Occipital lobe (tissue), 2 donors: ENCODE measurements around the gene ULBP2. TPM values are rescaled to one million over a fixed set of nuclear protein-coding genes. Genes with fewer than 3 reads are reported as not detected.
A peak's percentile ranks its signal among the peaks of the same experiment; 100 is the strongest.

Source experiments
- DNase-seq: peaks from one replicate; lab custom pipeline; 2025; lab: John Stamatoyannopoulos, UW
- total RNA-seq: library from RNA; depleted of rRNA; stranded (reverse); fragments of >200 nt; gene quantifications from one replicate; pipeline ENCODE4 v1.2.3, GENCODE V29; 2014

The ULBP2 gene
- 5.3 TPM for total RNA-seq

GRCh38 chr6:149941583-149942460 is at the start of gene ULBP2:
Gene ULBP2, plus strand, starts transcription at chr6:149942014. Its CDS starts 59 bp downstream, at chr6:149942073.
- DNase-seq = peak; percentile 80

GRCh38 chr6:149895048-149895590 is 46.7 kb upstream of the ULBP2 start:
- DNase-seq = no peak

GRCh38 chr6:149895833-149896271 is 46.0 kb upstream of the ULBP2 start:
- DNase-seq = no peak

- DNase-seq = no peak
Measured at GRCh38 chr6:149896491-149896890, 45.3 kb upstream of the ULBP2 start.

GRCh38 chr6:149897015-149897697 is 44.7 kb upstream of the ULBP2 start:
- DNase-seq = no peak

- no peak for DNase-seq
Measured at GRCh38 chr6:149897855-149898744, 43.7 kb upstream of the ULBP2 start, which contains the start of gene RAET1E. Gene RAET1E, minus strand, starts transcription at chr6:149898113. Its CDS starts 7,212 bp downstream, at chr6:149890901.

- DNase-seq = no peak
Measured at GRCh38 chr6:149898966-149899365, 42.8 kb upstream of the ULBP2 start.

- no peak for DNase-seq
Measured at GRCh38 chr6:149899486-149899885, 42.3 kb upstream of the ULBP2 start.

GRCh38 chr6:149899926-149900619 is 41.7 kb upstream of the ULBP2 start:
- DNase-seq = no peak

GRCh38 chr6:149900620-149901443 is 41.0 kb upstream of the ULBP2 start:
- no peak for DNase-seq

- no peak for DNase-seq
Measured at GRCh38 chr6:149901444-149902140, 40.2 kb upstream of the ULBP2 start.

- no peak for DNase-seq
Measured at GRCh38 chr6:149903938-149904611, 37.7 kb upstream of the ULBP2 start.

- no peak for DNase-seq
Measured at GRCh38 chr6:149904661-149905370, 37.0 kb upstream of the ULBP2 start.

GRCh38 chr6:149905371-149905910 is 36.4 kb upstream of the ULBP2 start:
- DNase-seq = no peak

GRCh38 chr6:149905911-149906371 is 35.9 kb upstream of the ULBP2 start:
- DNase-seq = no peak

GRCh38 chr6:149906405-149906804 is 35.4 kb upstream of the ULBP2 start:
- no peak for DNase-seq

GRCh38 chr6:149907317-149907716 is 34.5 kb upstream of the ULBP2 start:
- no peak for DNase-seq
